Natural killer cell (primary cell): ENCODE results near the gene LRRC15. TPM values are rescaled to one million over a fixed set of nuclear protein-coding genes. Genes with fewer than 3 reads are reported as not detected.

ENCODE experiments used
- ATAC-seq, 3 donors: fragments of 150-1000 bp in 2 of 3; fragments of 200-7000 bp in 1 of 3; cut with Tn5 transposase; 1 replicate in 1 of 3; 2 replicates in 2 of 3; pipeline ENCODE4 v1.10.0; 2021; ENCODE audit warnings: mild to moderate bottlenecking in 2 of 3, moderate library complexity in 2 of 3
- DNase-seq, 2 donors: peaks; one replicate each; pipeline versions ENCODE4 v3.0.0 to v3.0.0-alpha.2; 2013 to 2021; ENCODE audit warnings: mixed read lengths in 1 of 2
- H3K27ac ChIP-seq: one replicate; pipeline ENCODE4 v1.5.1; 2013; ENCODE audit warnings: mild to moderate bottlenecking, low read length
- H3K27me3 ChIP-seq: one replicate; pipeline ENCODE4 v1.6.1; 2013; ENCODE audit warnings: low read length; ENCODE audit not compliant: control insufficient read depth, insufficient read depth
- H3K36me3 ChIP-seq: one replicate; pipeline ENCODE4 v1.6.1; 2013; ENCODE audit warnings: low read length; ENCODE audit not compliant: control insufficient read depth, insufficient read depth
- H3K4me1 ChIP-seq: one replicate; pipeline ENCODE4 v1.6.1; 2013; ENCODE audit warnings: low read length; ENCODE audit not compliant: control insufficient read depth, insufficient read depth
- H3K4me3 ChIP-seq: one replicate; pipeline ENCODE4 v1.5.1; 2013; ENCODE audit warnings: low read length
- H3K9me3 ChIP-seq: one replicate; pipeline ENCODE4 v1.6.1; 2013; ENCODE audit warnings: low read length; ENCODE audit not compliant: control insufficient read depth, insufficient read depth
- H3K27ac Mint-ChIP-seq, 2 donors: one replicate each; pipeline ENCODE4 v1.8.0; 2022; ENCODE audit warnings: mild to moderate bottlenecking in 2 of 2, mixed read lengths in 2 of 2, moderate library complexity in 1 of 2
- H3K27me3 Mint-ChIP-seq, 2 donors: one replicate each; pipeline ENCODE4 v1.8.0; 2022; ENCODE audit warnings: low read depth in 2 of 2, mixed read lengths in 2 of 2
- H3K36me3 Mint-ChIP-seq: one replicate; pipeline ENCODE4 v1.8.0; 2022; ENCODE audit warnings: mixed read lengths
- H3K4me1 Mint-ChIP-seq, 2 donors: one replicate each; pipeline ENCODE4 v1.8.0; 2022; ENCODE audit warnings: mixed read lengths in 2 of 2
- H3K4me3 Mint-ChIP-seq: one replicate; pipeline ENCODE4 v1.8.0; 2022; ENCODE audit warnings: mild to moderate bottlenecking, moderate library complexity, mixed read lengths
- H3K9me3 Mint-ChIP-seq, 2 donors: one replicate each; pipeline ENCODE4 v1.8.0; 2022; ENCODE audit warnings: mixed read lengths in 2 of 2
- WGBS: methylation state at CpG from one replicate; pipeline ENCODE4 v1.1.7; 2013; ENCODE audit warnings: missing lambda C conversion rate; ENCODE audit not compliant: insufficient coverage; 5-methylcytosine and 5-hydroxymethylcytosine counted together
- intact Hi-C: fragments of 100-400 bp; cut with micrococcal nuclease; formaldehyde crosslinking; loops from one replicate; pipeline ENCODE4 v1.14.2; 2022
- total RNA-seq, 4 donors: library from RNA; stranded (reverse); fragments of 120-200 nt in 1 of 4; gene quantifications; one replicate each; pipeline versions ENCODE4 v1.2.3 to v1.2.4, GENCODE V29; 2013 to 2022
- TF ChIP-seq, protein P1 (sequence below): fragments of 200-600 bp; IDR thresholded peaks from one replicate; pipeline ENCODE4 v1.8.0; 2022; ENCODE audit warnings: antibody characterized with exemption

Gene LRRC15
- total RNA-seq, 3 donors from 2014 or later (not counting 1 experiment from before 2014, with no cell fraction given): not detected

DNA sequence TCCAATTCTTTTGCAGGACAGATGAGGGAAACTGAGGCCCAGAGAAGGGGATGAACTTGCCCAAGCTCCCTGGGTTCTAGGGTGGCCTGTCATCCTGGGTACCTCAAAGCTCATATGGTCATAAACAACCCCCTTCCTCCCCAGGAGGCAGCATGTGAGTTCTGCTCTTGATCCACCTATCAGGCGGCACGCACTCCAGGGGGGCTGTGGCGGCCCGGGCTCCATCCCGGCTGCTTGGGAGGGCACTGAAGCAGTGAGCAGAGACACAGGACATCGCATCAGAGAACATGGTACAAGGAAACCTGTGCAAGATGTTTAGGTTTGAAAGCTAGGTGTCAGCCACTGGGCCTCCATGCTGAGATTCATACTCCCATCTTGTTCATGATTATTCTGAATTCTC is 52.6 kb downstream of the LRRC15 start:
- no peak for ATAC-seq
- 91% methylated on average over 6 of the region's 6 CpGs for WGBS
- intact Hi-C loops: no loop called here
- no peaks in the 10 kb centered on the region for H3K36me3 ChIP-seq
- Mint-ChIP-seq H3K4me3 (no peak overlapping the region), H3K9me3 (peaks cover 5 to 7% of the 10 kb centered on the region in 2 donors), H3K4me1 (peaks cover 7 to 16% of the 10 kb centered on the region in 2 donors), H3K27me3 (peaks cover 52 to 72% of the 10 kb centered on the region in 2 donors), H3K36me3 (peaks cover 6% of the 10 kb centered on the region), H3K27ac (no peak overlapping the region)
- no peak overlapping the region for H3K27ac ChIP-seq
- H3K4me3 ChIP-seq: no peak overlapping the region
- peaks cover 5% of the 10 kb centered on the region for H3K9me3 ChIP-seq
- TF ChIP-seq, protein P1, sequence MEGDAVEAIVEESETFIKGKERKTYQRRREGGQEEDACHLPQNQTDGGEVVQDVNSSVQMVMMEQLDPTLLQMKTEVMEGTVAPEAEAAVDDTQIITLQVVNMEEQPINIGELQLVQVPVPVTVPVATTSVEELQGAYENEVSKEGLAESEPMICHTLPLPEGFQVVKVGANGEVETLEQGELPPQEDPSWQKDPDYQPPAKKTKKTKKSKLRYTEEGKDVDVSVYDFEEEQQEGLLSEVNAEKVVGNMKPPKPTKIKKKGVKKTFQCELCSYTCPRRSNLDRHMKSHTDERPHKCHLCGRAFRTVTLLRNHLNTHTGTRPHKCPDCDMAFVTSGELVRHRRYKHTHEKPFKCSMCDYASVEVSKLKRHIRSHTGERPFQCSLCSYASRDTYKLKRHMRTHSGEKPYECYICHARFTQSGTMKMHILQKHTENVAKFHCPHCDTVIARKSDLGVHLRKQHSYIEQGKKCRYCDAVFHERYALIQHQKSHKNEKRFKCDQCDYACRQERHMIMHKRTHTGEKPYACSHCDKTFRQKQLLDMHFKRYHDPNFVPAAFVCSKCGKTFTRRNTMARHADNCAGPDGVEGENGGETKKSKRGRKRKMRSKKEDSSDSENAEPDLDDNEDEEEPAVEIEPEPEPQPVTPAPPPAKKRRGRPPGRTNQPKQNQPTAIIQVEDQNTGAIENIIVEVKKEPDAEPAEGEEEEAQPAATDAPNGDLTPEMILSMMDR: no peak
- peaks cover 14% of the 10 kb centered on the region for H3K4me1 ChIP-seq
- peaks cover 26% of the 10 kb centered on the region for H3K27me3 ChIP-seq
- no peak for DNase-seq

GRCh38 chr3:194315965-194316361 is 53.6 kb downstream of the LRRC15 start:
- WGBS: 19% methylated on average over 17 of the region's 17 CpGs
- intact Hi-C loops: loop anchor here (1.0 to 2.0 kb wide), 3 partner anchors 188 to 651 kb away; no protein-coding TSS in a partner anchor
- TF ChIP-seq, protein P1: peak; percentile 42
- H3K36me3 ChIP-seq: no peaks in the 10 kb centered on the region
- no peak overlapping the region for H3K27ac Mint-ChIP-seq
- peaks cover 7 to 16% of the 10 kb centered on the region in 2 donors for H3K4me1 Mint-ChIP-seq
- peaks cover 14% of the 10 kb centered on the region for H3K4me1 ChIP-seq
- H3K4me3 Mint-ChIP-seq: peak overlapping the region; percentile 53
- H3K9me3 Mint-ChIP-seq: peaks cover 5 to 7% of the 10 kb centered on the region in 2 donors
- DNase-seq (no peak), ATAC-seq (peak; percentile 3 to 42 (median 39))
- H3K27me3 ChIP-seq: peaks cover 26% of the 10 kb centered on the region
- H3K4me3 ChIP-seq: no peak overlapping the region
- H3K9me3 ChIP-seq: peaks cover 5% of the 10 kb centered on the region
- H3K27me3 Mint-ChIP-seq: peaks cover 54 to 77% of the 10 kb centered on the region in 2 donors
- H3K36me3 Mint-ChIP-seq: peaks cover 6% of the 10 kb centered on the region
- H3K27ac ChIP-seq: no peak overlapping the region

GRCh38 chr3:194315088-194315964 is 54.2 kb downstream of the LRRC15 start:
- intact Hi-C loops: loop anchor here (1.0 to 2.0 kb wide), 3 partner anchors 187 to 650 kb away; no protein-coding TSS in a partner anchor
- H3K4me3 ChIP-seq: peak overlapping the region; percentile 20
- peaks cover 5% of the 10 kb centered on the region for H3K9me3 ChIP-seq
- Mint-ChIP-seq H3K27ac (peak overlapping the region in 1 of 2 donors; percentile 55), H3K4me3 (peak overlapping the region; percentile 79), H3K9me3 (peaks cover 5 to 7% of the 10 kb centered on the region in 2 donors), H3K27me3 (peaks cover 56 to 77% of the 10 kb centered on the region in 2 donors), H3K36me3 (peaks cover 6% of the 10 kb centered on the region), H3K4me1 (peaks cover 7 to 16% of the 10 kb centered on the region in 2 donors)
- DNase-seq: peak; percentile 83 to 89
- no peaks in the 10 kb centered on the region for H3K36me3 ChIP-seq
- 2% methylated on average over 54 of the region's 54 CpGs for WGBS
- peaks cover 26% of the 10 kb centered on the region for H3K27me3 ChIP-seq
- H3K27ac ChIP-seq: no peak overlapping the region
- TF ChIP-seq, protein P1: peak; percentile 98
- peaks cover 14% of the 10 kb centered on the region for H3K4me1 ChIP-seq
- peak; percentile 87 to 89 (median 89) for ATAC-seq
